UCSD-AML1 (cell line): Measurements from ENCODE around the gene TMEM126B.
"Not testable (repeated sequence)": the region's sequence is repeated elsewhere in the genome, so short reads cannot be mapped to it uniquely, and the experiment has no call there.

Experiments
- DNase-seq: peaks from one replicate; lab custom pipeline; 2025; ENCODE audit not compliant: unreplicated experiment; lab: John Stamatoyannopoulos, UW

Gene TMEM126B

DNA sequence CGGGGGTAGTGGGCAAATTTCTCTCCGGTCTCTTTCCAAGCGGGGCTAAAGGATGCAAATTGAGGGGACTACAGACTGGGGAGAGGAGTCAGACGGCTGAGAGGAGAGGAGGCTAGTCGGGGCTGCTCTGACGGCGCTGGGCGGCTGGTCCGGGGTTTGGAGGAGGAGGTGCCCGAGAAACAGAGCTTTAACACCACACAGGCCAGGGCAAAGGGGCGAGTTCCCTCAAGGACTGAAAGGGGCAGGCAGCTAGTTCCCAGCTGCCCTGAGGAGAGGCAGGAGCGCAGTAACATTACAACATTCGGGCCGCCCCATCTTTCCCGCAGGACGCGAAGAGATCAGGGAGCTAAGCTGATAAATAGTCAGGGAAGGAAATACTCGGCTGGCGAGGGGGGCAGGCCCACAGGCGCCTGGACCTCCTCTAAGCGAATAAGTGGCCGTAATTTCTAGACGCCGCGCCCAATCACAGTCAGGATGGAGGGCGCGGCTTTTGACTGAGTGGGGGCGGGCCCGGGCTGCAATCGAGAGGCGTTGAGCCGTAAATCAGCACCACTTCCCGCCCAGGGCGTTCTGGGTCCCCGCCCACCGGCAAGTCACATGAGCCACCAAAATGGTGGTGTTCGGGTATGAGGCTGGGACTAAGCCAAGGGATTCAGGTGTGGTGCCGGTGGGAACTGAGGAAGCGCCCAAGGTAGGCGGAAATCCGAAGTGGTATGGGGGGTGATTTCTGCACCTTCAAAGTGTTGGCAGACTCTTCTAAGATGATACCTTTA is at the start of gene TMEM126B:
Gene TMEM126B, plus strand, starts transcription at position 596 of the 773 bp plus-strand sequence. Its CDS starts 15 bp downstream, at position 611.
- peak; percentile 97 for DNase-seq

DNA sequence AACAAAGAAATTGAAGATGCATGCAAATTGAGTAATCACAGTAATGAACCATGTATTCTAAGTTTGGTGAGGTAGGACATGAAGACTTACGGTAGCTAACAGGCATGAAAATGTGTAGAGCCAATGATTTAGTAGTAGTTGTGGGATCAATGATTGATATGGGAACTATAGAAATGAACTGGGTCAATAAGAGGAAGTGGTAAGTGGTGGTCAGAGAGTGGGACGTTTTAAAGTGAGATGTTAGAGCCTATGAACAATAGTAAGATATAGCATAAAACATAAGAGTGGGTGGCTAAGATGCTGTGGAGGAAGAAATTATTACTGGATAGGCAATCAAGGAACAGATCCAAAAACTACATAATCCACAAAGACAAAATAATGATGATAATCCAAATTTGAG is 46.3 kb upstream of the TMEM126B start:
- no peak for DNase-seq

DNA sequence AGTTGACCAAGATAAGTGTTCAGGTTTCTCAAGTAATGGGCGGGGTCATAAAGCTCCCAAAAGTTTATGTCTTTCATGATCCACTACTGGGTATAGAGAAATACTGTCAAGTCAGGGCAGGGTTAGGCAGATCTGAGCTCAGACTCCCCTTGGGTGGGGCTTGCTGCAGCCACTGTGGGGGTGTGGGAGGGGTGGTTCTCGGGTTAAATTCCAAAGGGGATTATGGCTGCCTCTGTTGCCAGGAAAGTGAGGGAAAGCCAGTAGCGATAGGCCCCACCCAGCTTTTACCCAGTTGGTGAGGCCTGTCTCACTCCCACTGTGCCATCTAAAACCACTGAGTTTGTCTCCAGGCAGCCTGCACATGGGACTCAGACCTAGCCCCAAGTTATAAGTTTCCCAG is 39.0 kb upstream of the TMEM126B start:
- DNase-seq: no peak

DNA sequence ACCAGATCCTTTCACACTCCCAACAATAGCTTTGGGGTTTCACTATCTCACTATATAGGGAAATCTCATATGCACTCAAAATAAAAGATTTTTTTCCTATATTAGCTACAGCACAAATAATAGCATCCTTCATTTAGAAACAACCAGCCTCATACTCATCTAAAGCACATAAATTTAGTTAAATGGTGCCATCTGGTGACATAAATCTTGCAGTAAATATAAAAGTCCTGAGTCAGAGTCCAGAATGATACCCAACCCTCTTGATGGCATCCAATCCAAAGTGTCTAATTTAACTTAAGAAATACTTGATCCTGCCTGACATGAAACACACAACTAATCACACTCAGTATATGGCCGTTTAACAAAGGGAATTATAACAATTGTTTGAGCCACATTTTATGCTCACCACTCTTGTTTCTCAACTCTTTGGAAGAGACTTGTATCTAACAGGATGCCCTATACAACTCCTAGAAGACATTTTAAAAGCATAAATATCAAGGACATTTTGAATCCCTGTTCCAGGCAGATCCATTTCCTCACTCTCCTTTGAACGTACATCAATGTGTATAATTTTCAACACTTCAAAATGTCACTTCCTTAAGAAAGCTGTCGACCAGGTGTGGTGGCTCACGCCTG is 37.4 kb upstream of the TMEM126B start:
- DNase-seq: no peak

DNA sequence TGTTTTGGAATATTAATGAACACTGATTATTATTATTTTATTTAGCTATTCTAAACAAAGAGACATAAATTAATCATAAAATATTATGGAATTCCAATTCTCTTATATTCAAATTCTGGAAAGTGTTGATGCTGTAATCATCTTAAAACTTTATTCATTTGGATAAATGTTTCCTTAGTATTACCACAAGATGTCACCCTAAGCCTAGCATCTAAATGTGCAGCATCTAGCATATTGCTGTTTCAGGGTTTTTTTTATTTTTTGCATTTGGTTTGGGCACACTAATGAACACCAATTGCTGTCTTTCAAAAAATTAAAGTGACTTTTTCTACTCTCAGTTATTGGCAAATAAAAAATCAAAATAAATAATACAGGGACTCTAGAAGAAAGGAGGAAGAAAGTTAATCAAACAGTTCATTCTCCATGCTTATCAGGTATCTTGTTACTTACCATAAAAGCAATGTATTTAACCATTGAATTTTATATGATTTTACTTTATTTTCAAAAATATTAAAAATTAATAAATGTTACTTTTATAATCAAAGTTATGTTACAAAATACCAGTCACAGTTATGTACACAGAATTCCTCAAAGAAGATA is 33.0 kb upstream of the TMEM126B start:
- DNase-seq: no peak

DNA sequence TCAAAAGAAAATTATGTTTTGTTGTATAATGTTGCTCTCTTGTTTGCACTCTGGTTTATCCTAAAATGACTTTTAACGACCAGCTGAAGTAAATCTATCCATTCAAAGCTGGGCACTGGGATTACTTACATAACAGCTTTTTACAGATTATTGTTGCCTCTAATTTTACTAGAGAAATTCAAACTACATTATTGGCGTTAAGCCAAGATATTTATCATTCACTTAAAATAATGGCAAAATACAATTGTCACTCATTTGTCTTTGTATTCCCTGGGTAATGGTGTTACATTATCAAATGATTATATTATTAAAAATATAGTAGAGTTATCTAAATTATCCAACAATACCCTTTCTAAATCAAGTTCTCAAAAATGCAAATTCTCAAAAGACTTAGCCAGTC is 31.5 kb upstream of the TMEM126B start:
- DNase-seq: no peak

DNA sequence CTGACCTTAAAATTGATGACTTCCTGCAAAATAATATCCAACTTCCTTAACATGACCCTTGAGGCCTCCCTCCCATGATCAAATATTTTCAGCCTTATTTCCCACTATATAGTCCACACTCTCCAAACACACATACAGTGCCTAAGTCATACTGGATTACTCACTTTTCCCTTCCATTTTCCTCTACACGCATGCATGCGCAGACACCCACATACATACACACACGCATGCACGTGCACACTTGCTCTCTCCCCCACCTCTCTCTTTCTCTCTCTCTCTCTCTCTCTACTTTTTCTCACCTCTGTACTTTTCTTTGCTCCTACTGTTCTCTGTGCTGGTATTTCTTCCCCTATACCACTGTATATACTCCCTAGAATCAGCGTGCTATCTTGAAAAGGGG is 29.3 kb upstream of the TMEM126B start:
- no peak for DNase-seq

DNA sequence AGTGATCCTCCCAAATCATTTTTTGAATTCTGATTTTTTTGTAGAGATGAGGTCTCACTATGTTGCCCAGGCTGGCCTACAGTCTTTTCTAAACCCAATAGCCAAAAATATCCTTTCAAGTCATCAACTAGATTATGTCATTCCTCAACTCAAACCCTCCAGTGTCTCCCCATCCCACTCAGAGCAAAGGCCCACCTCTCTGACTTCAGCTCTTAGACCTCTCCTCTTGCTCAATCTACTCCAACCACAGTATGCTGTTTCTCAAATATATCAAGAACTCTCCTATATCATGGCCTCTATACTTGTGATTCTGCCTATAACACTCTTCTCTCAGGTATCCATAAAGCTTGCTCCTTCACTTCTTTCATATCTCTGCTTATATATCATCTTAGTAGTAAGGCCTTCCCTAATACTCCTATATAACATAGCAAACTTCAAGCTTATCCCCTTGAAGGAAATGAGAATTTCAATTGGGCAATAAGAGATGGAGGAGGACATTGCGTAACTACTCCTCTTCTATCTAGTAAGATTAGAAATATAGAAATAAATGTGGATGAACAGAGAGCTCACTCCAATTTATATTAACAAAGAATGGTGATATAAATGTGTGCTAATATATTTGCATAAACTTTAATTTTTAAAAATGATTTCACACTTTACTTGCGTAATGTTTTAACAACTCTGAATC is 25.7 kb upstream of the TMEM126B start:
- DNase-seq: no peak

DNA sequence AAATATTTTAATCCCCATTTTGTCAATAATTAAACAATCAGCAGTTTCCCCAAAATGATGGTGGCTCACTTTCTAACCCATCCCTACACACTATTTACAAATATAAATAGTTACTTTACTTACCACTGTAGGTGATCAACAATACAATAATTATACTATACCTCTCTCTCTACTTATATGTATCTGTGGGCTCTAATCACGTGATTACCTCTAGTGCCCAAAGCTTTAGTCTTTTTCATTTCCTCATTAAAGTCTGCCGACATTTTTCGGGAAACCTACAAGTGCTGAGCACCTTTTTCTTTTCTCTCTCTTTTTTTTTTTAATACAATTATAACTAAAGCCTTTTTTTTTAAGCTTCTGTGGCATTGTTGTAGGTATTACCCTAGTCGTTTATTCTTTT is 25.2 kb upstream of the TMEM126B start:
- no peak for DNase-seq

DNA sequence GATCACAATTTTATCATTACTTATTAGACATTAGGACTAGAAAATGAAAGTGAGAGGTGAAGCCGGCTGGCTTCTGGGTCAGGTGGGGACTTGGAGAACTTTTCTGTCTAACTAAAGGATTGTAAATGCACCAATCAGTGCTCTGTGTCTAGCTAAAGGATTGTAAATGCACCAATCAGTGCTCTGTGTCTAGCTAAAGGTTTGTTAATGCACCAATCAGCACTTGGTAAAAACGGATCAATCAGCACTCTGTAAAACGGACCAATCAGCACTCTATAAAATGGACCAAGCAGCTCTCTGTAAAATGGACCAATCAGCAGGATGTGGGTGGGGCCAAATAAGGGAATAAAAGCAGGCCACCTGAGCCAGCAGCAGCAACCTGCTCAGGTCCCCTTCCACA is 22.2 kb upstream of the TMEM126B start:
- not testable (repeated sequence) for DNase-seq

DNA sequence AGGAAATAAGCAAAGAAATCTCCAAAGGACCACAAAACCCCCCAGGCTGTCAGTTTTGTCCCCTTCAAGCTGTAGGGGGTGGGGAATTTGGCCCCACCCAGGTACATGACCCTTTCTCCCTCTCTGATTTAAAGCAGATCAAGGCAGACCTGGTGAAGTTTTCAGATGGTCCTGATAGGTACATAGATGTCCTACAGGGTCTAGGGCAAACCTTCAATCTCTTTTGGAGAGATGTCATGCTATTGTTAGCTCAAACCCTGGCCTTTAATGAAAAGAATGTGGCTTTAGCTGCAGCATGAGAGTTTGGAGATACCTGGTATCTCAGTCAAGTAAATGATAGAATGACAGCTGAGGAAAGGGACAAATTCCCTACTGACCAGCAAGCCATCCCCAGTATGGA is 19.8 kb upstream of the TMEM126B start:
- not testable (repeated sequence) for DNase-seq

DNA sequence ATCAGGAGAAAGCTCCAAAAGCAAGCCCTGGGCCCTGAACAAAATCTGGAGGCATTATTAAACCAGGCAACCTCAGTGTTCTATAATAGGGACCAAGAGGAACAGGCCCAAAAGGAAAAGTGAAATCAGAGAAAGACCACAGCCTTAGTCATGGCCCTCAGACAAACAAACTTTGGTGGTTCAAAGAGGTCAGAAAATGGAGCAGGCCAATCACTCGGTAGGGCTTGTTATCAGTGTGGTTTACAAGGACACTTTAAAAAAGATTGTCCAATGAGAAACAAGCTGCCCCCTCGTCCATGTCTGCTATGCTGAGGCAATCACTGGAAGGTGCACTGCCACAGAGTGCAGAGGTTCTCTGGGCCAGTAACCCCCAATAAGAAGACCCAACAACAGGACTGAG is 19.1 kb upstream of the TMEM126B start:
- DNase-seq: not testable (repeated sequence)

DNA sequence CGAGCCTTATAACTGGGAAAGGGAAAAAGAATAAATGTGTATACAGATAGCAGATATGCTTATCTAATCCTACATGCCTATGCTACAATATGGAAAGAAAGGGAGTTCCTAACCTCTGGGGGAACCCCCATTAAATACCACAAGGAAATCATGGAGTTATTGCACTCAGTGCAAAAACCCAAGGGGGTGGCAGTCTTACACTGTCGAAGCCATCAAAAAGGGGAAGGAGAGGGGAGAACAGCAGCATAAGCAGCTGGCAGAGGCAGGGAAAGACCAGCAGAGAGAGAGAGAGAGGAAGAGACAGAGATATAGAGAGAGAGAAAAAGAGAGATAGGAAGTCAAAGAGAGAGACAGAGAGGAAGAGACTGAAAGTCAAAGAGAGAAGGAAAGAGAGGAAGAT is 16.8 kb upstream of the TMEM126B start:
- DNase-seq: not testable (repeated sequence)

DNA sequence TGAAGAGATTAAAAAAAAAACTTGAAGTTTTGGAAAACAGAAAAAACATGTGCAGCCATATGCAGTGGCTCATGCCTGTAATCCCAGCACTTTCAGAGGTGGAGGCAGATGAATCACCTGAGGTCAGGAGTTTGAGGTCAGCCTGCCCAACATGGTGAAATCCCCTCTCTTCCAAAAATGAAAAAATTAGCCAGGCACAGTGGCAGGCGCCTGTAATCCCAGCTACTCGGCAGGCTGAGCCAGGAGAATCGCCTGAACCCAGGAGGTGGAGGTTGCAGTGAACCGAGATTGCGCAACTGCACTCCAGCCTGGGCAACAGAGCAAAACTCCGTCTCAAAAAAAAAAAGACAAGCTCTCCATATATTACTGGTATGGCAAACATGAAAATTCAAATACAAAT is 8.9 kb upstream of the TMEM126B start:
- DNase-seq: no peak

DNA sequence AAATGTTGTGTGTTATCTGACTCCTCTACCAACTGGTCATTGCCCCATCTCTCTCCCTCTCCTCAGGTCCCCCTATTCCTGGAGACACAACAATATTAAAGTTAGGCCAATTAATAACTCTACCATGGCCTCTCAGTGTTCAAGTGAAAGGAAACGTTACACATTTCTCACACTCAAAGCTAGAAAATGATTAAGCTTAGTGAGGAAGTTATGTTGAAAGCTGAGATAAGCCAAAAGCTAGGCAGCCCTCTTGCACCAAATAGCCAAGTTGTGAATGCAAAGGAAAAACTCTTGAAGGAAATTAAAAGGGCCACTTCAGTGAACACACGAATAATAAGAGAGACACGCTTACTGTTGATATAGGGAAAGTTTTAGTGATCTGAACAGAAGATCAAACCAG is 8.1 kb upstream of the TMEM126B start:
- no peak for DNase-seq

DNA sequence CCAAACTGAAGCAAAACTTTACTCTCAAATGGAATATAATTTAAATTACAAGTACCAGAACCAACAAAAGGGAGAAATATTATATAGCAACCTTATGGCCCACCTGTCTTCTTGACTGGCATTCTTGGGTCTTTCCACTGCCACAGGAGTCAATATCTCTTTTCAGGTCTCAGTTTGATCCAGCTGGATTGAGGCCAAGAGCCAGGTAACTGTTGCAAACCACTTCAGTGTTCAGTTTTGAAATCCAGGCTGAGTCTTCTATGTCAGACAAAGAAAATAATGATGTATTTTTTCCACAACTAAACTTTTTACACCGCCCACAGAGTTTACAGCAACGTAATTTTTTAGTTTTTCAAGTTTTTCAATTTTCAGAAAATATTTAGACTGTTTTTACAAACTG is 1.9 kb upstream of the TMEM126B start:
- DNase-seq: no peak

DNA sequence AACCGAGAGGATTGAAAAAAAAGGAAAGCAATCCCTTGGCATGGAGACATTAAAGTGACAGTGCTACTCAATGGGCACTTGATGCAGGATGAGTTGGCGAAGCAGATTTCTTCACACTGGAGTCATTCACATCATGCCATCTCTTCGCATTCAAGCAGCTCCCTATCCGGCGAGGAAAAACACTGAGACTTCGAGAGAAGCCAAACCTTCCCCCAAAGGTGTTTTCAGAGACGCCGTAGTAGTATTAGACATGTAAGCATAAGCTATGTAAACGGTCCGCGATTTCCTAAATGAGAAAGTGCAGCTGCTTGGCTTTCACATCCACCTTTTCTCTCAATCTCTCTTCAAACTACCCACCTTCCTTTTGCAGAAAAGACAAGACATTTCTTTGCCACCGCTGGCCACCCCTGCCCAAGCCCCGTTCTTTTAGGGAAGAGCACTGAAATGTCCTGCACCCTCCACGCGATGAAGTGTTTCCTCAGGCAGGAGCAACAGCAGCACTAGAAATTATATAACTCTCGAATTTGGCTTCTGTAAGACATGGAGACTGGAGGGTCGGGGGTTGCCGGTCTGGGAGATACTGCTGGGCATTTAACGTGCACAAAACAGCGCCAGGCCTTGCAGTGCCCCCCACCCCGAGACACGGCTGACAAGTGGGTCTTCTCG is 928 bp upstream of the TMEM126B start, which contains the start of gene DLG2:
Gene DLG2, minus strand, starts transcription at position 13 of the 666 bp plus-strand sequence.
- peak; percentile 60 for DNase-seq

DNA sequence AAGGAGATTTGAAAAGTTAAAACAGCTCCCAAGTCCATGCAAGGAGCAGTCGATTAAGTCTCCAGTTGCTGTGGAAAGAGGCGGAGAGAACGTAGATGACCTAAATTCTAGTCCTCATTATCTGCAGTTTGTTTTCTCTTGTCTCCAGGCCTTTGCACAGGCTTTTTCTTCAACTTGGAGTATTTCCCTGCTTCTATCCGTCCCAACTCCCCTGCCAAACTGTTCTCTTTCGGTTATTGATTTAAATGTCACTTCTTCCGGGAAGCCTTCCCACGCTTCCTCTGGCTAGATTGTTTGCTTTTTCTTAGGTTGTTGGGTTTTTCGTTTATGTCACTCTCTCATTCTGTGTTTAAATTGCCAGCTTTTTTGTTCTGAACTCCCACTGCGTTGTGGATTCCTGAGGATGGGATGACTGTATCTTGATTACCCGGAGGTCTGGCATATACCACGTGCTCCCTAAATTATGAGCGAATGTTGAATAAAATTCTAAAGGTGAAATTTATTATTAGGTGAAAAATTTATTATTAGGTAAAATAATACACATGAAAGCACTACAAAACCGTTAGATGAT is 463 bp downstream of the TMEM126B start:
- no peak for DNase-seq

DNA sequence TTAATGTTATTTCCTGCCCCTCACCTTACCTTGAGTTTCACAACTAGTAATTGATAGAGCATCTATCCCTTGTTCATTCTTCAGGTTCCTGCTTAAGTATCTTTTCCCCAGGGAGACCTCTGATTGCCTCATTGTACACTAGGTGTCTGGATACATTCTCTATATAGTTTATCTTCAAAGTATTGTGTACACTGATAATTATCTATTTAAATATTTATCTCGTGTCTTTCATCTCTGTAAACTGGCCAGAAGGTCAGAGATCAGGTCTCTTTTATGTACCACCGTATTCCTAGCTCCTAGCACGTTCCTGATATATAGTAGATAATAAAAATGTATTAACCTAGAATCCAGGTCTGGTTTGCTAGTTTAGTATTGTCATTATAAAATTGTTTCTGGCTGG is 6.4 kb downstream of the TMEM126B start:
- DNase-seq: no peak

DNA sequence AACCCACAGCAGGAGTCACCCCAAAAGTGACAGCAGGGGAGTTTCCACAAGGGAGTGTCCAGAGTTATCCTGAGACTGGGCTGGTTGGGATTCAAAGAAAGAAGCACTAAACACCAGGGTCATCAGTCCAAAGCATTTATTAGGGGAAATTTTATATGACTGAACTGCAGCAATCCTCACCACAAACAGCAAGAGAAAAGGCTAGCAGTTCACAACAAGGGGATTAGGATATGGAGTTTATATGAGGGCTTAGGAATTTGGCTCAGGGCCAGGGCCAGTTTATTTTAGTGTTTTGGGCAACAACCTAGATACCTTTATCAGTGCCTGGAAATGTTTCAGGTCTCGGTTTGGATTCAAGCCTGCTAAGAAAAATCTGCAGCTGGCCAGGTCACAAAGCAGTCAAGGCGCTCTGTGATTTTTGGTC is 14.8 kb downstream of the TMEM126B start:
- DNase-seq: no peak

DNA sequence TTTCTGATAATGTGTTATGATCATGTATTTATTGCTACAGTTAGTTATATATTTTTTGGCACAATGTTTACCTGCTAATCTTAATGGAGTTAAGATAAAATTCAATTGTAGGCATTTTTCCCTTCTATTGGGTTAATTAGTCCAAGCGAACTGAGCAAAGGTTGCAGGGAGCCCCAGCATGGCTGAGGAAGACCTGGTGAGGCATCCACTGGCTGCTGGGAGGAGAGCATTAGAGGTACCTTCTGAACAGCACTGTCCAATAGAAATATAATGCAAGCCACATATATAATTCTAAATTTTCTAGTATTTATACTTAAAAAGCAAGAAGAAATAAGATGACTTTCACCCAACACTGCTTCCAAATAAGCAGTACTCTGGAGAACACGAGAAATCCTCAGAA is 18.7 kb downstream of the TMEM126B start:
- DNase-seq: no peak
